NCI-H187 treated with DMSO at 0.1 percent for 48 hours (cell line): Measurements from ENCODE around the gene FAM47B.

Experiments
- DNase-seq: peaks from one replicate; lab custom pipeline; 2025; lab: John Stamatoyannopoulos, UW

FAM47B gene

GRCh38 chrX:34942496-34942895 lies at the start of gene FAM47B:
FAM47B (plus strand) TSS chrX:34942796; CDS start chrX:34942832, 36 bp downstream.
- no peak for DNase-seq

GRCh38 chrX:34893741-34894140 lies 48.9 kb upstream of the FAM47B start:
- no peak for DNase-seq

GRCh38 chrX:34900691-34901090 lies 41.9 kb upstream of the FAM47B start:
- no peak for DNase-seq

GRCh38 chrX:34901761-34902160 lies 40.8 kb upstream of the FAM47B start:
- DNase-seq, result no peak

- no peak for DNase-seq
Observed at GRCh38 chrX:34903316-34903715, 39.3 kb upstream of the FAM47B start.

- no peak for DNase-seq
Observed at GRCh38 chrX:34909151-34909550, 33.4 kb upstream of the FAM47B start.

GRCh38 chrX:34915463-34916225 lies 27.0 kb upstream of the FAM47B start:
- no peak for DNase-seq

- no peak for DNase-seq
Observed at GRCh38 chrX:34917146-34917545, 25.4 kb upstream of the FAM47B start.

GRCh38 chrX:34918091-34918736 lies 24.4 kb upstream of the FAM47B start:
- no peak for DNase-seq

- no peak for DNase-seq
Observed at GRCh38 chrX:34918856-34919255, 23.7 kb upstream of the FAM47B start.

- no peak for DNase-seq
Observed at GRCh38 chrX:34927866-34928265, 14.7 kb upstream of the FAM47B start.

- no peak for DNase-seq
Observed at GRCh38 chrX:34943235-34943634, 639 bp downstream of the FAM47B start.

GRCh38 chrX:34956916-34957315 lies 14.3 kb downstream of the FAM47B start:
- no peak for DNase-seq

GRCh38 chrX:34961662-34962061 lies 19.1 kb downstream of the FAM47B start:
- no peak for DNase-seq

GRCh38 chrX:34972206-34972605 lies 29.6 kb downstream of the FAM47B start:
- no peak for DNase-seq

GRCh38 chrX:34978171-34978570 lies 35.6 kb downstream of the FAM47B start:
- DNase-seq, result no peak

- DNase-seq, result no peak
Observed at GRCh38 chrX:34987646-34988045, 45.0 kb downstream of the FAM47B start.
